Dermis microvascular lymphatic vessel endothelial cell (primary cell): ENCODE measurements around the gene NLGN4Y. TPM values are rescaled to one million over a fixed set of nuclear protein-coding genes. Genes with fewer than 3 reads are reported as not detected.
"Not testable (repeated sequence)": the region's sequence is repeated elsewhere in the genome, so short reads cannot be mapped to it uniquely, and the experiment has no call there.

Experiments used
- DNase-seq, 2 donors: peaks; one replicate each; pipeline versions ENCODE4 v3.0.0 to v3.0.0-alpha.2; 2010; ENCODE audit warnings: low read depth in 2 of 2
- total RNA-seq: library from RNA; depleted of rRNA; stranded (reverse); fragments of >200 nt; gene quantifications from 2 replicates; pipeline ENCODE4 v1.2.1, GENCODE V29; 2014

NLGN4Y gene
- total RNA-seq, 1 donor from 2014 or later: not detected

DNA sequence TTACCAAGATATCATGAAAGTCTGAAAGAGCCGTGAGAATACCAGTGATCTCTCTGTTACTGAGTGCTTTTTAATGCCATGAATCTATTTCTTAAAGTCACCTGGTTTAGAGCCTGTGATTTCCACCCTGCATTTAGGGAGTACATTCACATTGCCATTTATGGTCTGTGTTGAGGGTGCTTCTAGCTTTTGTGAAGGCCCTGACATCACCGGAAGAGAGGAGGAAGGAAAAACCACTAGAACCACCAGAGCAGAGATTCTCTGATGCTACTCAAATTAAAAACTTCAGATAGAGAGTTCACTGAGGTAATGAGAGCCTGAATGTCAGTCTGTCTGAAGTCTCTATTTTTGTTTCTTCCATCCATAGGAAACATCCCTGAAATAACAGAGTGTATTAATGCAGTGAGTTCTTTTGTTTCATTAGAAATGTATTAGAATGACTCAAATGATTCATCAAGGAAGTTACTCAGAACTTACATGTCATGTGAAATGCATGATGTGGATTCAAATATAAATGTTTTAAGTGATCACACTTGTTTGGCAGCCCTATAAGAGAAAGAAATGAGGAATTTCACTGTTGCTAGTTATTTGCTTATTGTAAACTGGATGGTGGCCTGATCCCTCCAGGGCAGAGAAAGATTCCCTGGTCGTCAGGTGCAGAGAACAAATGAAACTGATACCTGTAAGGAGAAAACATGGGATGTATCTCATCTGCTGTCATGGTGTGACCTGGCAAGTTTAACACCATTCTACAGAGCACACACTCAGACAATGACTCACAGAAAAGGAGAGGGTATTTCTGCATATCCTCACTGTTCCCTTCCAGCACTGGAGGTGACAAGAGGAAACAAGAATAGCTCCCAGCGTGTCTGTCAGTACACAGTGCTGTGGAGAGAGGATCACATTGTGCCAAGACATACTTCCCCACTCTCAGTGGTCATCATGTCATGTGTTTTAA, 310.1 kb downstream of the NLGN4Y start:
- DNase-seq: peak in 1 of 2 donors; percentile 91

DNA sequence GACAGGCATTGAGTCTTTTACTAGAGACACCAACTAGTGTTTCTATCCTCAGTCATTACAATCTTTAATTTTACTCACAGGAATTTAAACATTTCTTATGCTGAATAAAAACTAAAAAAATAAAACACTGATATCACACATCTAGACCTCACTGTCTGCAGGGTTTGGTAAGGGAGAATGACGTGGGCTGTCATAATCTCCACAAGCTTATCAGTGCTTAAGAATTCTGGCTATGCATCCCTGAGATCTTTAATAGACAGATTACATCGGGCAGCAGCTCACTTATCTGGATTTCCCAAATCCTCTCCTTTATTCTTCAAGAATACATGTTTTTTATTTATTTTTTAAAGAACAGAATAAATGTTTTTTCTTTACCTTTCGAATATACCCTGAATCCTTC, 313.1 kb downstream of the NLGN4Y start:
- DNase-seq: no peak

DNA sequence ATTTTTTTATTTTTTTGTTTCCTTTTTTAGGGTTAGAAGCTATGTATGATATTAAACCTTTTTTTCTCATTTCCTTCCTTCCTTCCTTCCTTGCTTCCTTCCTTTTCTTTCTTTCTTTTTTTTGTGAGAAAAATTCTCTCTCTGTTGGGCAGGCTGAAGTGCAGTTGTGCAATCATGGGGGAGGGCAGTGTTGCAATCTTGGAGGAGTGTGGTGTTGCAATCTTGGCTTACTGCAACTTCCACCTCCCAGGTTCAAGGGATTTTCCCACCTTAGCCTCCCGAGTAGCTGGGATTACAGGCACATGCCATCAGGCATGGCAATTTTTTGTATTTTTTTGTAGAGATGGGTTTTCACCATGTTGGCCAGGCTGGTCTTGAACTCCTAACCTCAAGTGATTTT, 326.4 kb downstream of the NLGN4Y start:
- no peak for DNase-seq

DNA sequence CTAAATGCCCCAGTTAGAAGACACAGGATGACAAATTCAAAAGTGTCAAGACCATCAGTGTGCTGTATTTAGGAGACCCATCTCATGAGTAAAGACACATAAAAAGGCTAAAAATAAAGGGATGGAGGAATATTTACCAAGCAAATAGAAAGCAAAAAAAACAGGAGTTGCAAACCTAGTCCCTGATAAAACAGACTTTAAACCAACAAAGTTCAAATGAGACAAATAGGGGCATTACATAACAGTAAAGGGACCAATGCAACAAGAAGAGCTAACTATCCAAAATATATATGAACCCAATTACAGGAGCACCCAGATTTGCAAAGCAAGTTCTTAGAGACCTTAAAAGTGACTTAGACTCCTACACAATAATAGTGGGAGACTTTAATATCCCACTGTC, 336.1 kb downstream of the NLGN4Y start:
- no peak for DNase-seq

DNA sequence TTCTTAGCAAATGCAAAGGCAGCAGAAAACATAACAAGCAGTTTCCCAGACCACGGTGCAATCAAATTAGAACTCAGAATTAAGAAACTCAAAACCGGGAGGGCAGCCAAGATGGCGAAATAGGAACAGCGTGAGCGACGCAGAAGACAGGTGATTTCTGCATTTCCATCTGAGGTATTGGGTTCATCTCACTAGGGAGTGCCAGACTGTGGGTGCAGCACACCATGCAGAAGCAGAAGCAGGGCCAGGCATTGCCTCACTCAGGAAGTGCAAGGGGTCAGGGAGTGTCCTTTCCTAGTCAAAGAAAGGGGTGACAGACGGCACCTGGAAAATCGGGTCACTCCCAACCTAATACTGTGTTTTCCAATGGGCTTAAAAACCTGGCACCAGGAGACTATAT, 336.7 kb downstream of the NLGN4Y start:
- not testable (repeated sequence) for DNase-seq

DNA sequence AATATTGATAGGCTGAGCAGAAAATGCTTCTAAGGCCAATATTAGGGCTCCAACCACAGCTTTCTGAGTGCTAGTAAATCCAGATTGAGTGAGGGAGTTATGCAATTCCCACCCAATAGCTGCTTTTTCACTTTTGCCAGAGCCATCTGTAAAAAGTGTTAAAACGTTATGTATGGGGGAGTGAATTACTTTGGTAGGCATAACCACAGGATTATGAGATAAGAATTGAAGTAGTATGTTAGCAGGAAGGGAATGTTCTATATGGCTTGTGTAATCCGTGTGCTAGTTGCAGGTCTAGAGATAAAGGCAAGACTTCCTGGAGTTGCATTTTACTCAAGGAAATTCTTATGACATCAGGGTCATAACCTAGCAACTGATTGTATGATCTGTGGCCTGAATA, 347.6 kb downstream of the NLGN4Y start:
- DNase-seq: no peak
